Measurements from ENCODE around the gene CIPC. TPM values are rescaled to one million over a fixed set of nuclear protein-coding genes. Genes with fewer than 3 reads are reported as not detected.

Gene CIPC
- polyA plus RNA-seq, 1 experiment = 9.9 TPM

DNA sequence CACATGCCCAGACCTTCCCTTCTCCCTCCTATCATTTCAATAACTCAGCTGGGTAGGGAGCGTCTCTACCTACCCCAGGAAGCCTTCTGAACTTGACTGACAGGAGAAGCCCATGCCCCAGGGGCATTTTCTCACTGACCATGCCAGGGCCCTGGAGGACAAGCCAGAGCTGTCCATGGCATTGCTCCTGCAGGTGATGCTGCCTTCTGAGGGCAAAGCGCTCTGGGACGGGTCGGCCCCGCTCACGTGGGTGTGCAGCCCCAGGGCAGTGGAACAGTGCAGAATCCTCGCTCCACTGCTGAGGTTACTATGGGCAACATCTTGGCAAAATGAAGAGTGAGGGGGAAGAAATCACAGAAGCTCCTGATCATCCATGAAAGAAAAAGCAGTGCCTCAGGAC lies 28.5 kb upstream of the CIPC start:
- CTCF ChIA-PET = interaction anchor here (1.1 to 16.8 kb wide), 23 partner anchors 10 to 359 kb away, joined by 5 to 524 read pairs (median 12); partner anchors contain the start of genes CIPC and IRF2BPL
- Histone ChIP-seq H3K27me3 (ENCODE audit: control insufficient read depth, insufficient read depth, low read length) (no peaks in the 10 kb centered on the region), H3K4me3 (ENCODE audit: low read depth, low read length) (no peak overlapping the region), H3K27ac (ENCODE audit: low read depth, low read length) (no peak overlapping the region), H3K9me3 (ENCODE audit: control insufficient read depth, insufficient read depth, low read length) (no peaks in the 10 kb centered on the region)
- POLR2A ChIA-PET = interaction anchor here (0.7 to 0.8 kb wide), 2 partner anchors 169 to 196 kb away, joined by 3 to 10 read pairs; no protein-coding TSS in a partner anchor
- no peak for DNase-seq (ENCODE audit: low read depth, low spot score)
- TF ChIP-seq, protein P1, sequence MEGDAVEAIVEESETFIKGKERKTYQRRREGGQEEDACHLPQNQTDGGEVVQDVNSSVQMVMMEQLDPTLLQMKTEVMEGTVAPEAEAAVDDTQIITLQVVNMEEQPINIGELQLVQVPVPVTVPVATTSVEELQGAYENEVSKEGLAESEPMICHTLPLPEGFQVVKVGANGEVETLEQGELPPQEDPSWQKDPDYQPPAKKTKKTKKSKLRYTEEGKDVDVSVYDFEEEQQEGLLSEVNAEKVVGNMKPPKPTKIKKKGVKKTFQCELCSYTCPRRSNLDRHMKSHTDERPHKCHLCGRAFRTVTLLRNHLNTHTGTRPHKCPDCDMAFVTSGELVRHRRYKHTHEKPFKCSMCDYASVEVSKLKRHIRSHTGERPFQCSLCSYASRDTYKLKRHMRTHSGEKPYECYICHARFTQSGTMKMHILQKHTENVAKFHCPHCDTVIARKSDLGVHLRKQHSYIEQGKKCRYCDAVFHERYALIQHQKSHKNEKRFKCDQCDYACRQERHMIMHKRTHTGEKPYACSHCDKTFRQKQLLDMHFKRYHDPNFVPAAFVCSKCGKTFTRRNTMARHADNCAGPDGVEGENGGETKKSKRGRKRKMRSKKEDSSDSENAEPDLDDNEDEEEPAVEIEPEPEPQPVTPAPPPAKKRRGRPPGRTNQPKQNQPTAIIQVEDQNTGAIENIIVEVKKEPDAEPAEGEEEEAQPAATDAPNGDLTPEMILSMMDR (IDR thresholded peaks at IDR 0.05; ENCODE audit: low read depth, low read length) = no peak

DNA sequence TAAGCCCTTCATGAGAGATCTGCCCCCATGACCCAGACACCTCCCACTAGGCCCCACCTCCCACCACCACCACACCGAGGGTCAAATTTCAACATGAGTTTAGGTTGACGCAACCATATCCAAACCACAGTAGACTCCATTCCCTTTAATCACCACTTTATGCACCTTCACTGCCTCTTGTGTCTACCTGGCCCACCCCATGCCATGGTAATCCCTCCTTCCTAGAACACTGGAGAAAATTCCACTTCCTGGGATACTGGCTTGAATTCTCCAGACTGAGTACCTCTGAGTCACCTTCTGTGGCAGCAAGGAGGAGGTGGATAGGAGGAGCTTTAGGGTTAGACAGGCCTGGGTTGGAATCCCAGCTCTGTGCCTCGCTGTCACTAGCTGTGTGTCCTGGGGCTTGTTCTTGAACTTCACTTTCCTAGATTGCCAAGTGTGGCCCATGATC lies 26.1 kb upstream of the CIPC start:
- no peak overlapping the region for H3K4me3 ChIP-seq (ENCODE audit: low read depth, low read length)
- POLR2A ChIA-PET = no interaction called here
- no peak for DNase-seq (ENCODE audit: low read depth, low spot score)
- CTCF ChIA-PET = interaction anchor here (0.6 to 16.8 kb wide), 12 partner anchors 12 to 199 kb away, joined by 3 to 524 read pairs (median 32); partner anchors contain the start of genes CIPC and IRF2BPL
- H3K9me3 ChIP-seq (ENCODE audit: control insufficient read depth, insufficient read depth, low read length) = no peaks in the 10 kb centered on the region
- H3K27me3 ChIP-seq (ENCODE audit: control insufficient read depth, insufficient read depth, low read length) = no peaks in the 10 kb centered on the region
- TF ChIP-seq, protein P1 (IDR thresholded peaks at IDR 0.05; ENCODE audit: low read depth, low read length) = no peak
- no peak overlapping the region for H3K27ac ChIP-seq (ENCODE audit: low read depth, low read length)

DNA sequence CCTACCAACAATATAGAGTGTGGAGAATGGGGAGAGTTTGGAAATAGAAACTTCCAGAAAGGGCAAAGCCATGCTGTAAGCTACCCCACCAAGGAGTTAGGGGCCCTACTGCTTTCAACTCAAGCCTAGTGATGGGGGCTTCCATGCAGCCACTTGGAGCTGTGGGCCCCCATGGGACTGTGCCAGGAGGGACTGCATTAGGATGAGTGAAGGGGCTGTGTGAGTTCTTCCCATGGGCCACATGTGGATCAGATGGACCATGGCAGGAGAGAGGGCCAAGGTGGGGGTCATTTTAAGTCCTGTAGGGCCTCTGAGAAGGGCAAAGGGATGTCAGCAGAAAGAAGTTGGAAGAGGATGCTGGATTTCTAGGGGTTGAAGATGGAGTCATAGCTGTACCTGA lies 23.1 kb upstream of the CIPC start:
- POLR2A ChIA-PET = interaction anchor here (0.6 kb wide), 1 partner anchor 46 kb away, joined by 3 read pairs; no protein-coding TSS in a partner anchor
- DNase-seq (ENCODE audit: low read depth, low spot score) = no peak
- Histone ChIP-seq H3K27me3 (ENCODE audit: control insufficient read depth, insufficient read depth, low read length) (no peaks in the 10 kb centered on the region), H3K9me3 (ENCODE audit: control insufficient read depth, insufficient read depth, low read length) (no peaks in the 10 kb centered on the region), H3K4me3 (ENCODE audit: low read depth, low read length) (no peak overlapping the region), H3K27ac (ENCODE audit: low read depth, low read length) (no peak overlapping the region)
- CTCF ChIA-PET = interaction anchor here (1.3 to 16.8 kb wide), 5 partner anchors 19 to 202 kb away, joined by 8 to 524 read pairs (median 9); no protein-coding TSS in a partner anchor
- TF ChIP-seq, protein P1 (IDR thresholded peaks at IDR 0.05; ENCODE audit: low read depth, low read length) = no peak

DNA sequence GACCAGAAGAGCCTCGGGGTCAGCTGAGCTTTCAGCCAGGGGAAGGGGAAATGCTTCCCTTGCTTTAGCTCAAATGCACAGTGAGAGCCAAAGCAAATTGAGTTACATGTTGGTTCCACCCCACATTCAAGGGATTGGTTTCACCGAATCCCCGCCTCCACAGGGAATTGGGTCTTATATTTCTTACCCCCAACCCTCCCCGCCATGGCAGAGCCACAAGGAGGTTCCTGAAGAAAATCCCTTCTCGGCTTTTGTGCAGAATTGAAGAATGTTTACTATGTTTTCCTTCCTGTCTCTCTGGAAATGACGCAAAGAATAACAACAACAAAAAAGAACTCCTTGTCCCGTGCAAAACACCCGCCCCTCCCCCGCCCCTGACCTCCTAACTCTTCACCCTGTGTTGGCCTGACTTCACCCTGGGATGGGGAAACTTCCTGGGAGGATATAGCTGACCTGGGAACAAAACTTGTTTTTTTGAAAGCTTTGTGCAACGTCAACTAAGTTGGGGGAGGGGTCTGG lies 21.9 kb upstream of the CIPC start:
- TF ChIP-seq, protein P1 (IDR thresholded peaks at IDR 0.05; ENCODE audit: low read depth, low read length) = no peak
- no peak overlapping the region for H3K4me3 ChIP-seq (ENCODE audit: low read depth, low read length)
- DNase-seq (ENCODE audit: low read depth, low spot score) = no peak
- no peak overlapping the region for H3K27ac ChIP-seq (ENCODE audit: low read depth, low read length)
- H3K9me3 ChIP-seq (ENCODE audit: control insufficient read depth, insufficient read depth, low read length) = no peaks in the 10 kb centered on the region
- POLR2A ChIA-PET = interaction anchor here (1.3 kb wide), 1 partner anchor 172 kb away, joined by 5 read pairs; no protein-coding TSS in a partner anchor
- H3K27me3 ChIP-seq (ENCODE audit: control insufficient read depth, insufficient read depth, low read length) = no peaks in the 10 kb centered on the region
- CTCF ChIA-PET = interaction anchor here (0.6 to 16.8 kb wide), 15 partner anchors 8 to 291 kb away, joined by 3 to 524 read pairs (median 5); no protein-coding TSS in a partner anchor

DNA sequence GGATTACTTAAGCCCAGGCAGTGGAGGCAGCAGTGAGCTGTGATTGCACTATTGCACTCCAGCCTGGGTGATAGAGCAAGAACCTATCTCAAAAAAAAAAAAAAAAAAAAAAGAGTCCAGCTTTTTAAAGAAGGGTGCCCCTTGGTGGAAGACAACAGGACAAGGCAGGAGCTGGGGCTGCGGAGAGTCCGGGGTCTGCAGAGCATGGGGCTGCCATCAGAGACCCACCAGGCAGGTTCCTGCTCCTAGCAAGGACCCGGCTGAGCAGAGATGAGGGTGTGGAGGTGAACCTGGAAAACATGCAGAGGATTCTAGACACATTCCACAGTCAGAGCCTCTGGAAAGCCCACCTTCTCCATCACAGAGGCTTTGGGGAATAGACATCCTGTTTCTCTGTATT lies 21.0 kb upstream of the CIPC start:
- no peak overlapping the region for H3K4me3 ChIP-seq (ENCODE audit: low read depth, low read length)
- TF ChIP-seq, protein P1 (IDR thresholded peaks at IDR 0.05; ENCODE audit: low read depth, low read length) = no peak
- H3K9me3 ChIP-seq (ENCODE audit: control insufficient read depth, insufficient read depth, low read length) = no peaks in the 10 kb centered on the region
- H3K27me3 ChIP-seq (ENCODE audit: control insufficient read depth, insufficient read depth, low read length) = no peaks in the 10 kb centered on the region
- CTCF ChIA-PET = interaction anchor here (0.6 to 16.8 kb wide), 9 partner anchors 8 to 205 kb away, joined by 3 to 524 read pairs (median 6); no protein-coding TSS in a partner anchor
- POLR2A ChIA-PET = no interaction called here
- no peak for DNase-seq (ENCODE audit: low read depth, low spot score)
- no peak overlapping the region for H3K27ac ChIP-seq (ENCODE audit: low read depth, low read length)
